CD4-positive, alpha-beta T cell (primary cell): ENCODE measurements around the gene COG5. TPM values are rescaled to one million over a fixed set of nuclear protein-coding genes. Genes with fewer than 3 reads are reported as not detected.

Source experiments
- ATAC-seq: fragments of 200-7000 bp; cut with Tn5 transposase; one replicate; pipeline ENCODE4 v1.10.0; 2022; ENCODE audit warnings: mild to moderate bottlenecking; ENCODE audit not compliant: poor library complexity
- CTCF ChIA-PET: fragments of 350-600 bp; sonication (Branson Sonifier 250); formaldehyde crosslinking; loops from one replicate; lab custom pipeline; 2021; ENCODE audit warnings: antibody characterized with exemption, inconsistent platforms; lab: Charles Lee
- POLR2A ChIA-PET: fragments of 350-600 bp; sonication (Branson Sonifier 250); formaldehyde crosslinking; loops from one replicate; lab custom pipeline; 2021; ENCODE audit warnings: antibody characterized with exemption, inconsistent platforms; lab: Charles Lee
- DNase-seq, 14 experiments: peaks; one replicate each; pipeline ENCODE4 v3.0.0-alpha.2; 2013 to 2020; ENCODE audit warnings: mixed read lengths in 2 of 14
- H3K27ac ChIP-seq, 2 donors: one replicate each; pipeline versions ENCODE4 v1.5.1 to v1.7.0; 2013; ENCODE audit warnings: low read length in 2 of 2, low read depth in 1 of 2, mild to moderate bottlenecking in 1 of 2
- H3K27me3 ChIP-seq, 2 experiments: 1 replicate in 1 of 2; 2 replicates in 1 of 2; pipeline versions ENCODE4 v1.6.1 to v1.7.0; 2013; ENCODE audit warnings: low read length in 2 of 2, control low read depth in 1 of 2, mild to moderate bottlenecking in 1 of 2, moderate library complexity in 1 of 2; ENCODE audit not compliant: insufficient read depth in 2 of 2, control insufficient read depth in 1 of 2
- H3K36me3 ChIP-seq: one replicate; pipeline ENCODE4 v1.6.1; 2013; ENCODE audit warnings: low read length, control low read depth; ENCODE audit not compliant: insufficient read depth
- H3K4me1 ChIP-seq: one replicate; pipeline ENCODE4 v1.6.1; 2013; ENCODE audit warnings: low read length, control low read depth; ENCODE audit not compliant: insufficient read depth
- H3K4me3 ChIP-seq: one replicate; pipeline ENCODE4 v1.5.1; 2013; ENCODE audit warnings: mild to moderate bottlenecking, low read length, moderate library complexity
- H3K9me3 ChIP-seq, 2 experiments: 1 replicate in 1 of 2; 2 replicates in 1 of 2; pipeline versions ENCODE4 v1.6.1 to v1.7.0; 2013; ENCODE audit warnings: low read length in 2 of 2, mild to moderate bottlenecking in 2 of 2, control low read depth in 1 of 2, moderate library complexity in 1 of 2; ENCODE audit not compliant: control insufficient read depth in 1 of 2, insufficient read depth in 1 of 2
- H3K27ac Mint-ChIP-seq: one replicate; pipeline ENCODE4 v1.8.0; 2020; ENCODE audit warnings: mixed read lengths
- H3K27me3 Mint-ChIP-seq: one replicate; pipeline ENCODE4 v1.8.0; 2021; ENCODE audit warnings: mixed read lengths
- H3K36me3 Mint-ChIP-seq: one replicate; pipeline ENCODE4 v1.8.0; 2021; ENCODE audit warnings: low read depth, mixed read lengths
- H3K4me1 Mint-ChIP-seq: one replicate; pipeline ENCODE4 v1.8.0; 2021; ENCODE audit warnings: low read depth, mixed read lengths
- H3K4me3 Mint-ChIP-seq: one replicate; pipeline ENCODE4 v1.8.0; 2020; ENCODE audit warnings: mild to moderate bottlenecking, mixed read lengths
- H3K9me3 Mint-ChIP-seq: one replicate; pipeline ENCODE4 v1.8.0; 2020; ENCODE audit warnings: mixed read lengths
- intact Hi-C, 2 experiments: fragments of 100-400 bp; cut with DNase I in 1 of 2; cut with micrococcal nuclease in 1 of 2; formaldehyde crosslinking; loops; one replicate each; pipeline versions ENCODE4 v1.15.1 to v1.9.0; 2023 to 2025; cut with DNase I, micrococcal nuclease
- total RNA-seq, 174 experiments: library from RNA in 2 of 174; stranded (reverse) in 2 of 174; gene quantifications; one replicate each; pipeline ENCODE4 v1.2.3 and lab custom pipeline; 2021 to 2026
- TF ChIP-seq, protein P1 (sequence below): fragments of 200-600 bp; IDR thresholded peaks from one replicate; pipeline ENCODE4 v1.8.0; 2022; ENCODE audit warnings: antibody characterized with exemption, mild to moderate bottlenecking

The COG5 gene
- total RNA-seq, 2 experiments from 2014 or later: 43.4 to 44.5 TPM

DNA sequence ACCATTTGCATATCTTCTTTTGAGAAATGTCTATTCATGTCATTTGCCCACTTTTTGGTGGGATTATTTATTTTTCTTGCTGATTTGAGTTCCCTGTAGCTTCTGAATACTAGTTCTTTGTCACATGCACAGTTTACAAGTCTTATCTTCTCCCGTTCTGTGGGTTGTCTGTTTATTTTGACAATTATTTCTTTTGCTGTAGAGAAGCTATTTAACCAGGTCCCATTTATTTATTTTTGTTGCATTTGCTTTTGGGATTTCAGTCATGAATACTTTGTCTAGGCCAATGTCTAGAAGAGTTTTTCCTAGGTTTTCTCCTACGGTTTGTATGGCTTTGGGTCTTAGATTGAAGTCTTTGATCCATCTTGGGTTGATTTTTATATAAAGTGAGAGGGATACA, 60.9 kb downstream of the COG5 start:
- Mint-ChIP-seq H3K27ac (no peak overlapping the region), H3K9me3 (no peaks in the 10 kb centered on the region), H3K36me3 (peaks cover 34% of the 10 kb centered on the region), H3K4me3 (no peak overlapping the region), H3K27me3 (no peaks in the 10 kb centered on the region), H3K4me1 (peaks cover 28% of the 10 kb centered on the region)
- DNase-seq (no peak), ATAC-seq (no peak)
- Histone ChIP-seq H3K36me3 (peaks cover 18% of the 10 kb centered on the region), H3K27ac (no peak overlapping the region), H3K27me3 (no peaks in the 10 kb centered on the region), H3K4me1 (peaks cover 4% of the 10 kb centered on the region), H3K4me3 (no peak overlapping the region), H3K9me3 (no peaks in the 10 kb centered on the region)
- TF ChIP-seq, protein P1, sequence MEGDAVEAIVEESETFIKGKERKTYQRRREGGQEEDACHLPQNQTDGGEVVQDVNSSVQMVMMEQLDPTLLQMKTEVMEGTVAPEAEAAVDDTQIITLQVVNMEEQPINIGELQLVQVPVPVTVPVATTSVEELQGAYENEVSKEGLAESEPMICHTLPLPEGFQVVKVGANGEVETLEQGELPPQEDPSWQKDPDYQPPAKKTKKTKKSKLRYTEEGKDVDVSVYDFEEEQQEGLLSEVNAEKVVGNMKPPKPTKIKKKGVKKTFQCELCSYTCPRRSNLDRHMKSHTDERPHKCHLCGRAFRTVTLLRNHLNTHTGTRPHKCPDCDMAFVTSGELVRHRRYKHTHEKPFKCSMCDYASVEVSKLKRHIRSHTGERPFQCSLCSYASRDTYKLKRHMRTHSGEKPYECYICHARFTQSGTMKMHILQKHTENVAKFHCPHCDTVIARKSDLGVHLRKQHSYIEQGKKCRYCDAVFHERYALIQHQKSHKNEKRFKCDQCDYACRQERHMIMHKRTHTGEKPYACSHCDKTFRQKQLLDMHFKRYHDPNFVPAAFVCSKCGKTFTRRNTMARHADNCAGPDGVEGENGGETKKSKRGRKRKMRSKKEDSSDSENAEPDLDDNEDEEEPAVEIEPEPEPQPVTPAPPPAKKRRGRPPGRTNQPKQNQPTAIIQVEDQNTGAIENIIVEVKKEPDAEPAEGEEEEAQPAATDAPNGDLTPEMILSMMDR: no peak
- ChIA-PET CTCF (interaction anchor here (1.5 kb wide), 1 partner anchor 11 kb away, joined by 5 read pairs; no protein-coding TSS in a partner anchor), POLR2A (no interaction called here)
- intact Hi-C loops: no loop called here

DNA sequence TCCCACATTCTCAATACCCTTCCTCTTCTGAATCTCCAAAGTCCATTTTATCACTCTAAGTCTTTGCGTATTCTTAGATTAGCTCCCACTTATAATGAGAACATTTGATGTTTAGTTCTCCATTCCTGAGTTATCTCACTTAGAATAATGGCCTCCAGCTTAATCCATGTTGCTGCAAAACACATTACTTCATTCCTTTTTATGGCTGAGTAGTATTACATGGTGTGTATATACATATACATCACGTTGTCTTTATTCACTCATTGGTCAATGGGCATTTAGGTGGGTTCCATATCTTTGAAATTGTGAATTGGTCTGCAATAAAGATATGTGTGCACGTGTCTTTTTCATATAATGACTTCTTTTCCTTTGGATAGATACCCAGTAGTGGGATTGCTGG, 61.6 kb downstream of the COG5 start:
- Mint-ChIP-seq H3K27ac (no peak overlapping the region), H3K36me3 (peaks cover 30% of the 10 kb centered on the region), H3K4me1 (peaks cover 27% of the 10 kb centered on the region), H3K4me3 (no peak overlapping the region), H3K9me3 (no peaks in the 10 kb centered on the region), H3K27me3 (no peaks in the 10 kb centered on the region)
- Histone ChIP-seq H3K27me3 (no peaks in the 10 kb centered on the region), H3K36me3 (peaks cover 18% of the 10 kb centered on the region), H3K4me3 (no peak overlapping the region), H3K27ac (no peak overlapping the region), H3K4me1 (peaks cover 4% of the 10 kb centered on the region), H3K9me3 (no peaks in the 10 kb centered on the region)
- ATAC-seq (no peak), DNase-seq (no peak)
- intact Hi-C loops: no loop called here
- CTCF ChIA-PET: interaction anchor here (0.6 to 1.5 kb wide), 2 partner anchors 12 to 250 kb away, joined by 3 to 5 read pairs; no protein-coding TSS in a partner anchor
- TF ChIP-seq, protein P1: no peak
- POLR2A ChIA-PET: no interaction called here

DNA sequence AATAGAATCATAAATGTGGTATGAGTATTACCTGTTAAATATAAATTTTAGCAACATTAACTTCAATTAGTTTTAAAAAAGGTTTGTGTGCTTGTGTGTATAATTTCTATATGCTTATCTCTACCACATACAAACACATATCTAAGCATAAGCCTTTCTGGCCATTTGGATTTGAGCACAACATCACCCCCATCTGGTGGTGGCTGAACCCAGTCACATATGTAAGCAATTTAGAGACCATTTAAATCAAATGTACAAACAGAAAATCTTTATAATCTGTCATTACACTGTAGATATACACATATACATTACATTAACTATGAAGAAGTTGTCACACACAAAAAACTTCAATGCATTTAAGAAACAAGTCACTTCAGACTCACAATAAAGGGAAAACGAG, 62.1 kb downstream of the COG5 start:
- DNase-seq: peak in 5 of 14 experiments; percentile 2 to 41 (median 29)
- POLR2A ChIA-PET: no interaction called here
- intact Hi-C loops: no loop called here

More for the DNA sequence above, 62.1 kb downstream of the COG5 start:
- Mint-ChIP-seq H3K27me3 (no peaks in the 10 kb centered on the region), H3K4me1 (peaks cover 33% of the 10 kb centered on the region), H3K4me3 (no peak overlapping the region), H3K36me3 (peaks cover 30% of the 10 kb centered on the region), H3K27ac (no peak overlapping the region), H3K9me3 (no peaks in the 10 kb centered on the region)
- peaks cover 15% of the 10 kb centered on the region for H3K36me3 ChIP-seq
- no peaks in the 10 kb centered on the region for H3K9me3 ChIP-seq
- peaks cover 4% of the 10 kb centered on the region for H3K4me1 ChIP-seq
- TF ChIP-seq, protein P1: no peak
- H3K4me3 ChIP-seq: no peak overlapping the region
- CTCF ChIA-PET: interaction anchor here (1.5 kb wide), 1 partner anchor 12 kb away, joined by 5 read pairs; no protein-coding TSS in a partner anchor
- no peak for ATAC-seq
- H3K27me3 ChIP-seq: no peaks in the 10 kb centered on the region
- H3K27ac ChIP-seq: no peak overlapping the region
